ENCODE data around the gene RAB18. TPM values are rescaled to one million over a fixed set of nuclear protein-coding genes. Genes with fewer than 3 reads are reported as not detected.
"Not testable (repeated sequence)": the region's sequence is repeated elsewhere in the genome, so short reads cannot be mapped to it uniquely, and the experiment has no call there.

The RAB18 gene
- polyA plus RNA-seq, 1 donor (not counting 4 experiments of a cell fraction or from before 2014, with no cell fraction given), result 179 TPM

GRCh38 chr10:27464993-27465392 is 39.1 kb upstream of the RAB18 start:
- Histone ChIP-seq H3K9me3 (ENCODE audit: control insufficient read depth, low read depth, low read length) (no peaks in the 10 kb centered on the region), H3K27ac (ENCODE audit: control insufficient read depth, insufficient read depth, low read length) (no peak overlapping the region), H3K9me1 (ENCODE audit: control insufficient read depth, extremely low read depth, insufficient read depth, low read length) (no peaks in the 10 kb centered on the region), H3K79me2 (ENCODE audit: control insufficient read depth, insufficient read depth, low read length) (no peaks in the 10 kb centered on the region), H3K4me3 (ENCODE audit: control insufficient read depth in 2 of 3, extremely low read depth in 1 of 3, insufficient read depth in 2 of 3, low read depth in 1 of 3, low read length in 3 of 3) (no peak overlapping the region), H3K4me1 (ENCODE audit: control insufficient read depth, extremely low read depth, insufficient read depth, low read length) (no peaks in the 10 kb centered on the region), H4K20me1 (ENCODE audit: control insufficient read depth, extremely low read depth, insufficient read depth, low read length) (no peaks in the 10 kb centered on the region), H3K36me3 (ENCODE audit: control insufficient read depth in 2 of 2, extremely low read depth in 1 of 2, insufficient read depth in 2 of 2, low read length in 2 of 2) (no peaks in the 10 kb centered on the region), H2AFZ (ENCODE audit: control insufficient read depth, low read length) (no peak overlapping the region), H3K4me2 (ENCODE audit: control insufficient read depth, extremely low read depth, insufficient read depth, low read depth, low read length) (no peak overlapping the region), H3K9ac (ENCODE audit: control insufficient read depth, extremely low read depth, insufficient read depth, low read length) (no peak overlapping the region), H3K27me3 (ENCODE audit: control insufficient read depth, extremely low read depth, insufficient read depth, low read length) (no peaks in the 10 kb centered on the region)
- no peak for DNase-seq (ENCODE audit: low read depth, low spot score)
- no peak for FAIRE-seq
- no peak for TF ChIP-seq CTCF (optimal IDR thresholded peaks at IDR 0.05 in 1 of 3, IDR thresholded peaks at IDR 0.05 in 1 of 3, conservative IDR thresholded peaks at IDR 0.05 in 1 of 3; ENCODE audit: extremely low read depth in 1 of 3, insufficient read depth in 2 of 3, low read length in 3 of 3)
- dilution Hi-C loops (cut with MboI; ENCODE audit: extremely low pct_ligation_motif_present, low sequenced_read_pairs), result no loop called here

GRCh38 chr10:27465596-27465995 is 38.5 kb upstream of the RAB18 start:
- H3K79me2 ChIP-seq (ENCODE audit: control insufficient read depth, insufficient read depth, low read length); H3K9me1 ChIP-seq (ENCODE audit: control insufficient read depth, extremely low read depth, insufficient read depth, low read length); DNase-seq (ENCODE audit: low read depth, low spot score); H3K27me3 ChIP-seq (ENCODE audit: control insufficient read depth, extremely low read depth, insufficient read depth, low read length); H2AFZ ChIP-seq (ENCODE audit: control insufficient read depth, low read length); H3K27ac ChIP-seq (ENCODE audit: control insufficient read depth, insufficient read depth, low read length); H3K4me1 ChIP-seq (ENCODE audit: control insufficient read depth, extremely low read depth, insufficient read depth, low read length); H3K4me2 ChIP-seq (ENCODE audit: control insufficient read depth, extremely low read depth, insufficient read depth, low read depth, low read length); H4K20me1 ChIP-seq (ENCODE audit: control insufficient read depth, extremely low read depth, insufficient read depth, low read length); H3K4me3 ChIP-seq (ENCODE audit: control insufficient read depth in 2 of 3, extremely low read depth in 1 of 3, insufficient read depth in 2 of 3, low read depth in 1 of 3, low read length in 3 of 3); dilution Hi-C loops (cut with MboI; ENCODE audit: extremely low pct_ligation_motif_present, low sequenced_read_pairs); FAIRE-seq; H3K36me3 ChIP-seq (ENCODE audit: control insufficient read depth in 2 of 2, extremely low read depth in 1 of 2, insufficient read depth in 2 of 2, low read length in 2 of 2); H3K9me3 ChIP-seq (ENCODE audit: control insufficient read depth, low read depth, low read length); H3K9ac ChIP-seq (ENCODE audit: control insufficient read depth, extremely low read depth, insufficient read depth, low read length): not testable (repeated sequence)

GRCh38 chr10:27470885-27471284 is 33.2 kb upstream of the RAB18 start:
- no peaks in the 10 kb centered on the region for H3K9me3 ChIP-seq (ENCODE audit: control insufficient read depth, low read depth, low read length)
- no peaks in the 10 kb centered on the region for H3K79me2 ChIP-seq (ENCODE audit: control insufficient read depth, insufficient read depth, low read length)
- H3K27me3 ChIP-seq (ENCODE audit: control insufficient read depth, extremely low read depth, insufficient read depth, low read length), result no peaks in the 10 kb centered on the region
- dilution Hi-C loops (cut with MboI; ENCODE audit: extremely low pct_ligation_motif_present, low sequenced_read_pairs), result no loop called here
- H4K20me1 ChIP-seq (ENCODE audit: control insufficient read depth, extremely low read depth, insufficient read depth, low read length), result no peaks in the 10 kb centered on the region
- DNase-seq (ENCODE audit: low read depth, low spot score) (no peak), FAIRE-seq (no peak)
- no peaks in the 10 kb centered on the region for H3K36me3 ChIP-seq (ENCODE audit: control insufficient read depth in 2 of 2, extremely low read depth in 1 of 2, insufficient read depth in 2 of 2, low read length in 2 of 2)
- no peak overlapping the region for H3K27ac ChIP-seq (ENCODE audit: control insufficient read depth, insufficient read depth, low read length)
- H3K9ac ChIP-seq (ENCODE audit: control insufficient read depth, extremely low read depth, insufficient read depth, low read length), result no peak overlapping the region
- no peaks in the 10 kb centered on the region for H3K9me1 ChIP-seq (ENCODE audit: control insufficient read depth, extremely low read depth, insufficient read depth, low read length)
- H3K4me1 ChIP-seq (ENCODE audit: control insufficient read depth, extremely low read depth, insufficient read depth, low read length), result peaks cover 17% of the 10 kb centered on the region
- H3K4me3 ChIP-seq (ENCODE audit: control insufficient read depth in 2 of 3, extremely low read depth in 1 of 3, insufficient read depth in 2 of 3, low read depth in 1 of 3, low read length in 3 of 3), result no peak overlapping the region
- TF ChIP-seq EZH2 (IDR thresholded peaks at IDR 0.05; ENCODE audit: low read length), result no peak
- no peak for TF ChIP-seq CTCF (optimal IDR thresholded peaks at IDR 0.05 in 1 of 3, IDR thresholded peaks at IDR 0.05 in 1 of 3, conservative IDR thresholded peaks at IDR 0.05 in 1 of 3; ENCODE audit: extremely low read depth in 1 of 3, insufficient read depth in 2 of 3, low read length in 3 of 3)
- H2AFZ ChIP-seq (ENCODE audit: control insufficient read depth, low read length), result no peak overlapping the region
- H3K4me2 ChIP-seq (ENCODE audit: control insufficient read depth, extremely low read depth, insufficient read depth, low read depth, low read length), result no peak overlapping the region

Measured in keratinocyte (primary cell).